ENCODE results near the gene MB21D2. TPM values are rescaled to one million over a fixed set of nuclear protein-coding genes. Genes with fewer than 3 reads are reported as not detected.

MB21D2 gene
- total RNA-seq, 1 donor from 2014 or later, result 1.9 TPM

- no peak for DNase-seq (ENCODE audit: low read depth in 2 of 2)
Observed at GRCh38 chr3:192923731-192924130, 6.1 kb upstream of the MB21D2 start.

DNA sequence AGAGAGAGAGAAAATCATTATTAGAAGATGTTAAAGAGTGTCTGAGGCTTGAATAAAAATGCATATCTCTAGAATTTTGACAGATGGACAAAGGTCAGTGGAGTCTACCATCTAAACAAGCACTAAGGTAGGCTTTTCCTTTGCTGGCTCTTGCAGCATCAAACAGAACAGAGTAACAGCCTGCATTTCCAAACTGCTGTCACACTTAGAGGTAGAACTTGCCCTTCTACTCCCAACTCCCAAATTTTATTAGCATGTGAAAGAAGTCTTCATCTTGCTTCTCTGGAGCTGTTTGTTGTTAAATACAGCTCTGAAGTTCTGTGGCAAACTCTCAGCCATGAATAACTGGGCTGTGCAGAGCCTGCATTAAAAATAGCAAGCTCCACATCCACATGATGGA, 4.1 kb upstream of the MB21D2 start:
- no peak for DNase-seq (ENCODE audit: low read depth in 2 of 2)

- DNase-seq (ENCODE audit: low read depth in 2 of 2), result no peak
Observed at GRCh38 chr3:192920411-192920810, 2.8 kb upstream of the MB21D2 start.

GRCh38 chr3:192919901-192920300, 2.2 kb upstream of the MB21D2 start:
- DNase-seq (ENCODE audit: low read depth in 2 of 2), result no peak

DNA sequence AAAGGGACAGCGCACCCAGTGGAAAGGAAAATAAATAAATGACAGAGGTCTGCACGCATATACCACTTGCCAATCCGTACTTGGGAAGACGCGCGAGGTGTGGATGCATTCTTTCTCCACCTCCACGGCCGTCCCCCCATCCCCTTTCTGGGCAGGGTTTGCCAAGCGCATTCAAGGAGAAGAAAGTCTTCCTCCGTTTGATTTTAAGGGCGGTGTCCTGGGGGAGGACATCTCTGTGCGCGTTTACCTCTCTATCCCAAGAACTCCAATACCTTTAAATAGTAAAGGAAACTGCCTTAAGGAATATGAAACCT, 576 bp upstream of the MB21D2 start:
- DNase-seq (ENCODE audit: low read depth in 2 of 2), result no peak

GRCh38 chr3:192917028-192917403, 640 bp downstream of the MB21D2 start:
- peak in 1 of 2 donors; percentile 52 for DNase-seq (ENCODE audit: low read depth in 2 of 2)

GRCh38 chr3:192916371-192917027, 1.2 kb downstream of the MB21D2 start:
- DNase-seq (ENCODE audit: low read depth in 2 of 2), result peak in 1 of 2 donors; percentile 17

DNA sequence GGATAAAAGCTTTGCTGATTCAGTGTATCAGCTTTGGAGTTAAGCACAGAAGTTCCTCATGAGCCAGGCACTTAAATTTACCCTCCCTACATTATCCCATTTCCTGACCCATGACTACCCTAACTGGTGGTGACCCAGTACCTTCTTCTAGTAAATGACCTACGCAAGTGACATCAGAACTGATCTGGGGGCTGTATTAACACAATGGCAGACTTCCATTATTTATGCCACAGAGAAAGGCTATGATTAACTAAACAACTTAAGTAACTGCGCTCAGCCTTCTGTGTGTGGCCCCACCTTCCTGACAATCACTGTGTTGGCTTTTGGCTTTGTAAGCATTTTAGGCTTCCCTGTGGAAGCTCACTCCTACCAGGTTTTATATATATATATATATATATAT, 1.9 kb downstream of the MB21D2 start:
- no peak for DNase-seq (ENCODE audit: low read depth in 2 of 2)

DNA sequence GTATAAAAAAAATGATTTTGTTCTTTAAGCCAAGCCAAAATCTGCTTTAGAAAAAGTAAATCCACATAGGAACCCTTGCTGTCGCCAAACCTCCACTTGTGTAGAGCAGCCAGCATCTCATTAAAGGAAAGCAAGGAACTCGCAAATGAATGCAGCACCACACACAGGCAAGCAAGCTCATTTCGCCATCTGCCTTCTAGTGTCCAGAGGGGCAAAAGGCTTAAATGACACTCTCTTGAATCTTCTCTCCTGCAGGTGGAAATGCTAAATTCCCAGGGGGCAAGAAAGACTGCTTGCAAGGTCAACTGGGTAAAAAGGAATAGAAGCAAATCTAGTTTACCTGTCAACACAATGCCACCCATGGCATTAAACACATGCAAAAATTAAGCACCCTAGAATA, 2.4 kb downstream of the MB21D2 start:
- peak in 1 of 2 donors; percentile 8 for DNase-seq (ENCODE audit: low read depth in 2 of 2)

DNA sequence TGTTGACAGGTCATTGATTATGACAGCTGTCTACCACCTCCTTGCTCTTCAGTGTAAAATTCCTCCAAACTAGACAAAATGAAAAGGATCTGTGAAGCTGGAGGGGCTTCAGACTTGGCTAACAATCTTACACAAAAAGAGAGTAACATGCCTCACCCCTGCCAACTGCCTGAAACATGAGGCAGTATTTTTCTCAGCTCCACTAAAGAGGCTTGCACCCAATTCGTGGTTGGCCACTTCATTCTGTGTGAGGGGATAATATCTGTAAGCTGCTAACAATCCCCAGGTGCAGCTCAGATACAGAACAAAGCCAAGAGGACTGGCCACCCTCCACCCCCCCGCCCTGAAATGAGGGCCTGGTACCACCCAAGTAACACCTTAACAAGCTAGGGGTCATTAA, 2.8 kb downstream of the MB21D2 start:
- no peak for DNase-seq (ENCODE audit: low read depth in 2 of 2)

DNA sequence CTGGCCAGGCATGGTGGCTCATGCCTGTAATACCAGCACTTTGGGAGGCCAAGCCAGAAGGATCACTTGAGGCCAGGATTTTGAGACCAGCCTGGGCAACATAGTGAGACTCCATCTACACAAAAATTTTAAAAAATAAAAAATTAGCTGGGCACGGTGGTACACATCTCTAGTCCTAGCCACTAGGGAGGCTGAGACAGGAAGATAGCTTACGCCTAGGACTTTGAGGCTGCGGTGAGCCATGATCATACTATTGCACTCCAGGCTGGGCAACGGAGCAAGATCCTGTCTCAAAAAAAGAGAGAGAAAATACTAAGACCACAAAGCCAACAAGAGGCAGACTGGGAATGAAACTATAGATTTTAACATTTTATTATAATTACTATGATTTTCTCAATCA, 4.1 kb downstream of the MB21D2 start:
- no peak for DNase-seq (ENCODE audit: low read depth in 2 of 2)

DNA sequence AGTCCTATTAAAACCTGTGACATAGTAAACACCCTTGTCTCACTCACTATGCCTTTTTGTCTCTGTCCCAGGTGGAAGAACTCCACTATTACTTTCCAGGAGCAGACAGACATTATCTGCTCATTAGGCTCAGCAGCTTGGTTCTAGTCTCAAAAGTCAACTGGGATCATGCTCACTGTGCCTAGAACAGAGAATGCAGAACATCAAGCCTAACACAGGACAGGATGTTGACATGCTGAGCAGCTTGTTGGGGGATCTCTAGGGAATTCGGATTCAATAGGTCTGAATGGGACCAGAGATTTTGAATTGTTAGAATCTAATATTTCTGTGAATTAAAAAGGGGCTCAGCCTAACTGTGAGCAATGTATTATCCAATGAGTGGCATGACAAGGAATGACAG, 6.4 kb downstream of the MB21D2 start:
- DNase-seq (ENCODE audit: low read depth in 2 of 2), result no peak

- no peak for DNase-seq (ENCODE audit: low read depth in 2 of 2)
Observed at GRCh38 chr3:192907784-192908183, 9.9 kb downstream of the MB21D2 start.

GRCh38 chr3:192906940-192907339, 10.7 kb downstream of the MB21D2 start:
- DNase-seq (ENCODE audit: low read depth in 2 of 2), result no peak

- DNase-seq (ENCODE audit: low read depth in 2 of 2), result no peak
Observed at GRCh38 chr3:192905980-192906678, 11.5 kb downstream of the MB21D2 start.

DNA sequence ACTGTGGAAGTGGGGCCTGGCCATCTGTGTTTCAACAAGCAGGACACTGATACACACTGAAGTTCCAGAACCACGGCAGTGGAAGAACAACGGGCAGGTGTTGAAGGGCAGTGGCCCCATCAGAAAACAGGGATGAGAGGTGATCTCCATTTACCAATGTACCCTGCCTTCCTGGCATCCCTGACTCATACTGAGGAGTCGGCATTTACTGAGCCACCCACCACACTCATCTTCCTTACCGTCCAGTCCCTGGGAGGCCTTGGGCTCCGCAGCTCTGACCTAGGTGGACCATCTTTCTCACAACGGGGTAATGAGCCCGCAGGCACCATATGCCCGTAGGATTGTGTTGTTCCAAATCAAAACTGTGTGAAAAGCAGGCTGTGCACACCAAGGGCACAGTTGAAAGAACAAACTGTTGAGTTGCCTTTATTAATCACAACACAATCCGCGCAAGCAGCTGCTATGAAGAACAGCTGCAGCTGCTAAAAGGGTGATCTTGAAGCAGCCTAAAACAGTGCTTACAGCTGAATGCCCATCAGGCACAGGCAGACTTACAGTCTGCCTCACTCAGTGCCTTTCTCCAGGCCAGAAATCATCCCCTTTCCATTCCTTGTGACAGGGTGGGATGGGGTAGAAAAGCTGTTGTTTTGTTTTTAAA, 12.9 kb downstream of the MB21D2 start:
- no peak for DNase-seq (ENCODE audit: low read depth in 2 of 2)

DNA sequence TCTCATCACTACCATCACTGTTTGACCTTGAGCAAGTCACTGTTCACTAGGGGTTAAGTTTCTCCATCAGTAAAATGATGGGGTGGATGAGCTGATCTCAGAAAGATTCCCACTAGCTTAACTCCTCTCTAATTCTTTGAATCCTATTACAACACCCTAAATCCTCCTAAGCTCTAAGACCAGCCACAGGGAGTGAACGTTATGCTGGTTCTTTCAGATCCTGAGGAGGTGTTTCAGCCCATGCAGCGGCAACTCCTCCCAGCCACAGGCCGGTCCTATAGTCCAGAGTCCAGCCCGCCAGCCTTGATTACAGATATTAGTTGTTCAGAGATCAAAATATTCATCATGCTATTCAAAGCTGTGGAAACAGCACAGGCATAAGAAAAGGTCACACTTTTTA, 15.1 kb downstream of the MB21D2 start:
- no peak for DNase-seq (ENCODE audit: low read depth in 2 of 2)

DNA sequence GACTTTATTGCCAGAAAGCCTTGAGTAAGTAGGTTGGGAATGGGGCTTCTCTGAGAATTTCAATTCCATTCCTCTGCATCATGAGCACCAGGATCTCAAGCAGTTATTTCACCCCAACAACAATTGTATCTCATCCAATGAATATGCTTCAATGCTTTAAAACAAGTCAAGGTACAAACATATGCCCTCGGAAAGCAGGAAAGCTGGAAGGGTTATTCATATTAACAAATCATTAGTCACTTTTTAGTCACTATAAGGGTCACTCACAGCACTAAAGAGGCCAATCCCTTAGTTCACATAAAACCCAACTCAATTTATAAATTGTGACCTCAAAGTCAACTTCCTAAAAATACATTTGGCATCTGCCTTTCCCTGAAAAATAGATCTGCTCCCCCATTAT, 16.2 kb downstream of the MB21D2 start:
- DNase-seq (ENCODE audit: low read depth in 2 of 2), result no peak

- no peak for DNase-seq (ENCODE audit: low read depth in 2 of 2)
Observed at GRCh38 chr3:192899540-192899982, 18.1 kb downstream of the MB21D2 start.

GRCh38 chr3:192897005-192897404, 20.7 kb downstream of the MB21D2 start:
- DNase-seq (ENCODE audit: low read depth in 2 of 2), result no peak

- DNase-seq (ENCODE audit: low read depth in 2 of 2), result no peak
Observed at GRCh38 chr3:192896208-192896607, 21.4 kb downstream of the MB21D2 start.

- no peak for DNase-seq (ENCODE audit: low read depth in 2 of 2)
Observed at GRCh38 chr3:192894676-192895075, 23.0 kb downstream of the MB21D2 start.

Measured in dermis microvascular lymphatic vessel endothelial cell (primary cell).